MCF 10A (cell line): ENCODE data around the gene CTAGE9. TPM values are rescaled to one million over a fixed set of nuclear protein-coding genes. Genes with fewer than 3 reads are reported as not detected.

Source experiments
- BruUV-seq: library from RNA; stranded (reverse); fragments of 400-500 nt; replicated peaks from 2 replicates; lab custom pipeline; 2021; lab: Mats Ljungman, UMichigan
- CTCF ChIA-PET: fragments of 300-600 bp; sonication (Branson Sonifier 250); formaldehyde crosslinking; extraction: SDS; loops from one replicate; lab custom pipeline; 2021; ENCODE audit warnings: antibody characterized with exemption, inconsistent platforms; lab: Yijun Ruan, JAX
- POLR2A ChIA-PET: fragments of 300-600, 350-650 bp; sonication (Branson Sonifier 250); formaldehyde crosslinking; extraction: SDS; loops from one replicate; lab custom pipeline; 2020; ENCODE audit warnings: antibody characterized with exemption, inconsistent platforms; lab: Yijun Ruan, JAX
- DNase-seq: peaks from one replicate; pipeline ENCODE4 v3.0.0-alpha.2; 2018; ENCODE audit not compliant: unreplicated experiment
- H3K27ac Mint-ChIP-seq: one replicate; pipeline ENCODE4 v1.8.0; 2022; ENCODE audit warnings: mild to moderate bottlenecking, low read depth, mixed read lengths; ENCODE audit not compliant: unreplicated experiment
- H3K27me3 Mint-ChIP-seq: one replicate; pipeline ENCODE4 v1.8.0; 2022; ENCODE audit warnings: mixed read lengths; ENCODE audit not compliant: insufficient read depth, unreplicated experiment
- H3K36me3 Mint-ChIP-seq: one replicate; pipeline ENCODE4 v1.8.0; 2022; ENCODE audit warnings: mild to moderate bottlenecking, moderate library complexity, mixed read lengths; ENCODE audit not compliant: insufficient read depth, unreplicated experiment
- H3K4me1 Mint-ChIP-seq: one replicate; pipeline ENCODE4 v1.8.0; 2022; ENCODE audit warnings: mixed read lengths; ENCODE audit not compliant: insufficient read depth, unreplicated experiment
- H3K4me3 Mint-ChIP-seq: one replicate; pipeline ENCODE4 v1.8.0; 2022; ENCODE audit warnings: mild to moderate bottlenecking, moderate library complexity, mixed read lengths; ENCODE audit not compliant: unreplicated experiment
- H3K9me3 Mint-ChIP-seq: one replicate; pipeline ENCODE4 v1.8.0; 2022; ENCODE audit warnings: mixed read lengths; ENCODE audit not compliant: unreplicated experiment
- CTCF ChIP-seq: fragments of 200-600 bp; IDR thresholded peaks from one replicate; pipeline ENCODE4 v1.8.0; 2022; ENCODE audit warnings: antibody characterized with exemption, mild to moderate bottlenecking; ENCODE audit not compliant: unreplicated experiment
- intact Hi-C: fragments of 100-400 bp; cut with micrococcal nuclease; formaldehyde crosslinking; loops from 2 replicates; pipeline ENCODE4 v1.14.1; 2022
- total RNA-seq: library from RNA; stranded (reverse); gene quantifications from 2 replicates; pipeline ENCODE4 v1.2.3, GENCODE V29; 2022

CTAGE9 gene
- total RNA-seq, 1 experiment from 2014 or later: not detected

- no peaks in the 10 kb centered on the region for H3K27me3 Mint-ChIP-seq
- intact Hi-C loops: no loop called here
- CTCF ChIA-PET: interaction anchor here (0.6 to 0.8 kb wide), 2 partner anchors 12 to 55 kb away, joined by 3 to 5 read pairs; no protein-coding TSS in a partner anchor
- H3K27ac Mint-ChIP-seq: no peak overlapping the region
- no peaks in the 10 kb centered on the region for H3K36me3 Mint-ChIP-seq
- no peaks in the 10 kb centered on the region for H3K9me3 Mint-ChIP-seq
- H3K4me1 Mint-ChIP-seq: peaks cover 4% of the 10 kb centered on the region
- BruUV-seq: no TSS peak
- TF ChIP-seq CTCF: no peak
- DNase-seq: peak; percentile 56
- H3K4me3 Mint-ChIP-seq: no peak overlapping the region
- POLR2A ChIA-PET: no interaction called here
These were observed 22.7 kb upstream of the CTAGE9 start for GRCh38 chr6:131733376-131734016.

- H3K27ac Mint-ChIP-seq: no peak overlapping the region
- ChIA-PET CTCF (interaction anchor here (0.6 to 1.6 kb wide), 5 partner anchors 8 to 140 kb away, joined by 3 to 5 read pairs (median 3); no protein-coding TSS in a partner anchor), POLR2A (no interaction called here)
- no peaks in the 10 kb centered on the region for H3K36me3 Mint-ChIP-seq
- no peak overlapping the region for H3K4me3 Mint-ChIP-seq
- peaks cover 4% of the 10 kb centered on the region for H3K4me1 Mint-ChIP-seq
- H3K27me3 Mint-ChIP-seq: no peaks in the 10 kb centered on the region
- no peak for TF ChIP-seq CTCF
- intact Hi-C loops: no loop called here
- no peak for DNase-seq
- no peaks in the 10 kb centered on the region for H3K9me3 Mint-ChIP-seq
- no TSS peak for BruUV-seq
These were observed 20.4 kb upstream of the CTAGE9 start for GRCh38 chr6:131731224-131731623.

- intact Hi-C loops: no loop called here
- no peaks in the 10 kb centered on the region for H3K36me3 Mint-ChIP-seq
- ChIA-PET CTCF (interaction anchor here (0.8 to 1.0 kb wide), 2 partner anchors 51 to 74 kb away, joined by 3 read pairs; no protein-coding TSS in a partner anchor), POLR2A (interaction anchor here (0.9 kb wide), 1 partner anchor 9 kb away, joined by 3 read pairs; no protein-coding TSS in a partner anchor)
- H3K9me3 Mint-ChIP-seq: no peaks in the 10 kb centered on the region
- DNase-seq: no peak
- BruUV-seq: no TSS peak
- TF ChIP-seq CTCF: no peak
- H3K4me1 Mint-ChIP-seq: peaks cover 4% of the 10 kb centered on the region
- no peak overlapping the region for H3K27ac Mint-ChIP-seq
- no peaks in the 10 kb centered on the region for H3K27me3 Mint-ChIP-seq
- H3K4me3 Mint-ChIP-seq: no peak overlapping the region
These were observed 19.4 kb upstream of the CTAGE9 start for GRCh38 chr6:131730264-131730663.

GRCh38 chr6:131729550-131729949 lies 18.7 kb upstream of the CTAGE9 start:
- Mint-ChIP-seq H3K27me3 (no peaks in the 10 kb centered on the region), H3K4me3 (no peak overlapping the region), H3K27ac (no peak overlapping the region), H3K4me1 (peaks cover 4% of the 10 kb centered on the region), H3K36me3 (no peaks in the 10 kb centered on the region), H3K9me3 (no peaks in the 10 kb centered on the region)
- TF ChIP-seq CTCF: no peak
- CTCF ChIA-PET: interaction anchor here (2.9 kb wide), 1 partner anchor 34 kb away, joined by 15 read pairs; no protein-coding TSS in a partner anchor
- POLR2A ChIA-PET: interaction anchor here (0.6 to 0.9 kb wide), 2 partner anchors 10 to 83 kb away, joined by 3 read pairs; no protein-coding TSS in a partner anchor
- no TSS peak for BruUV-seq
- intact Hi-C loops: no loop called here
- DNase-seq: no peak
